PFSK-1 (cell line): Measurements from ENCODE around the gene GNS.

ENCODE experiments used
- FOXP2 ChIP-seq: optimal IDR thresholded peaks from 2 replicates; pipeline ENCODE3; 2011; ENCODE audit warnings: borderline replicate concordance, control low read depth, inconsistent platforms; ENCODE audit not compliant: insufficient read depth; ENCODE audit errors: extremely low read length, extremely low read depth
- POLR2AphosphoS5 ChIP-seq: IDR thresholded peaks from 2 replicates; pipeline ENCODE4 v1.6.1; 2012; ENCODE audit warnings: low read depth, mild to moderate bottlenecking, control low read depth, low read length, moderate library complexity

- TF ChIP-seq POLR2AphosphoS5 (no peak), FOXP2 (no peak)
These were observed 14.6 kb downstream of the GNS start for GRCh38 chr12:64744422-64745258.
